Activated CD4-positive, CD25-positive, alpha-beta regulatory T cell treated with anti-CD3 and anti-CD28 coated beads, Interleukin-2, amount 50 U/mL, for 72 hours (primary cell): ENCODE data around the gene LTC4S.
"Not testable (repeated sequence)": the region's sequence is repeated elsewhere in the genome, so short reads cannot be mapped to it uniquely, and the experiment has no call there.

Source experiments
- DNase-seq: peaks from one replicate; pipeline ENCODE4 v3.0.0; 2021

The LTC4S gene

DNA sequence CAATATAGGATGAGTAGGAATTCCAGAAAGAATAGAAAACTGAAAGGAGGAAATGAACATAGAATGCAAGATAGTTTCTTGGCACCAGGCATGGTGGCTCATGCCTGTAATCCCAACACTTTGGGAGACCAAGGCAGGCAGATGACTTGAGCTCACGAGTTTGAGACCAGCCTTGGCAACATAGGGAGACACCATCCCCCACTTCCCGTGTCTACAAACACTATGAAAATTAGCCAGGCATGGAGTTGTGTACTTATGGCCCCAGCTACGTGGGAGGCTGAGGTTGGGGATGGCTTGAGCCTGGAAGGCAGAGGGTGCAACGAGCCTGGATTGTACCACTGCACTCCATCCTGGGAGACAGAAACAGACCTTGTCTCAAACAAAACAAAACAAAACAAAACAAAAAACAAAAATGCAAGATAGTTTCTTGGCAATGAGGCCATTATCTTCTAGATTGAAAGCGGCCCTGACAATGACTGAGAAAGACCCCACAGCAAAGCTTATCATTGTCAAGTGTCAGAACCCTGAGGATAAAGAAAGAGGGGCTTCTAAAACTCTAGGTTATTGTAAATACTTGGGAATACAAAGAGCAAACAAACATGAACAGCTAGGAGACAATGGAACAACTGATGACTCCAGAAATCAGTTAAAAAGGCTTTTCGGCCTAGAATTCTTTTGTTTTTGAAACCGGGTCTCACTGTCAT is 36.1 kb downstream of the LTC4S start:
- no peak for DNase-seq

DNA sequence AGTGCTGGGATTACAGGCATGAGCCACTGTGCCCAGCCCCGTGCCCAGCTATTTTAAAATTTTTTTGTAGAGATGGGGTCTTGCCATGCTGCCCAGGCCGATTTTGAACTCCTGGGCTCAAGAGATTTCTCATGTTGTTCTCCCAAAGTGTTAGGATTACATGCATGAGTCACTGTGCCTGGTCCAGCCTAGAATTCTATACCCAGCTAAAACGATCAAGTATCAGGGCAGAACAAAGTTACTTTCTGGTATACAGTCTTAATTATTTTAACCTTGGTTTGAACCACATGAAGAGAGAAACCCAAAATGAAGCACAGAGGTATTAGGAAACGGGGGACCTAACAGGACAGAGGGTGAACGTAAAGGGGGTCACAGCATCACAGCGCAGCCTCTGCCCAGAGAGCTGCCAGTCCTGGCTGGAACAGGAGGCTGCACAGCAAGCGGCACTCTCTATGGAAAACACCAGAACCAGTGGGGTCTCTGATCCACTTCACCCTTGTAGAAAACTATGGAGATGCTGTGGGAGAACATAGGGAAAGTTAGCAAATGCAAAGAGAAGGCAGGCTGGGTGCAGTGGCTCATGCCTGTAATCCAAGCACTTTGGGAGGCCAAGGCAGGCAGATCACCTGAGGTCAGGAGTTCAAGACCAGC is 37.2 kb downstream of the LTC4S start:
- DNase-seq: no peak

GRCh38 chr5:179832039-179832745 is 38.4 kb downstream of the LTC4S start:
- no peak for DNase-seq

DNA sequence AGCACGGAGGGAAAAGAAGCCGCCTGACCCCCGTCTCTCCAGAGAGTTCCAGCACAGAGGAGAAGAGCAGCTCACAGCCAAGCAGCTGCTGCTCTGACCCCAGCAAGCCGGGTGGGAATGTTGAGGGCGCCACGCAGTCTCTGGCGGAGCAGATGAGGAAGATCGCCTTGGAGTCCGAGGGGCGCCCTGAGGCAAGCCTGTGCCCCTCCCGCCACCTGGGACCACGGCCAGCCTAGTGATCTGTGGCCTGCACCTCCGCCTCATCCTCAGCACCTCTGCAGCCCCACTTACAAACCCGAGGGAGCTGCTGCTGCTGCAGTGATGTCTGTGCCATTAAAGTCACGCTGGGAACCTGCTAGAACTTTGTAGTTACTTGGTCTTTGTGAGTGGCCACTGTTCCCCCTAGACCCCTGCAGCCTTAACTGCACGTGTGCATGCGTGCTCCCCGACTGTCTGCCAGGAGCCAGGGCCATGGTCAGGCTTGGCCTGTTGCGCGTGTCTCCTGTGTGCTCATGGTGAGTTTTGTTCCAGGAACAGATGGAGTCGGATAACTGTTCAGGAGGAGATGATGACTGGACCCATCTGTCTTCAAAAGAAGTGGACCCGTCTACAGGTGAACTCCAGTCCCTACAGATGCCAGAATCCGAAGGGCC is 39.4 kb downstream of the LTC4S start:
- DNase-seq: no peak

GRCh38 chr5:179833709-179834070 is 39.9 kb downstream of the LTC4S start:
- no peak for DNase-seq

GRCh38 chr5:179834120-179834519 is 40.3 kb downstream of the LTC4S start:
- no peak for DNase-seq

- DNase-seq: not testable (repeated sequence)
Observed at GRCh38 chr5:179834871-179835270, 41.1 kb downstream of the LTC4S start.

GRCh38 chr5:179836225-179837019 is 42.6 kb downstream of the LTC4S start:
- no peak for DNase-seq

DNA sequence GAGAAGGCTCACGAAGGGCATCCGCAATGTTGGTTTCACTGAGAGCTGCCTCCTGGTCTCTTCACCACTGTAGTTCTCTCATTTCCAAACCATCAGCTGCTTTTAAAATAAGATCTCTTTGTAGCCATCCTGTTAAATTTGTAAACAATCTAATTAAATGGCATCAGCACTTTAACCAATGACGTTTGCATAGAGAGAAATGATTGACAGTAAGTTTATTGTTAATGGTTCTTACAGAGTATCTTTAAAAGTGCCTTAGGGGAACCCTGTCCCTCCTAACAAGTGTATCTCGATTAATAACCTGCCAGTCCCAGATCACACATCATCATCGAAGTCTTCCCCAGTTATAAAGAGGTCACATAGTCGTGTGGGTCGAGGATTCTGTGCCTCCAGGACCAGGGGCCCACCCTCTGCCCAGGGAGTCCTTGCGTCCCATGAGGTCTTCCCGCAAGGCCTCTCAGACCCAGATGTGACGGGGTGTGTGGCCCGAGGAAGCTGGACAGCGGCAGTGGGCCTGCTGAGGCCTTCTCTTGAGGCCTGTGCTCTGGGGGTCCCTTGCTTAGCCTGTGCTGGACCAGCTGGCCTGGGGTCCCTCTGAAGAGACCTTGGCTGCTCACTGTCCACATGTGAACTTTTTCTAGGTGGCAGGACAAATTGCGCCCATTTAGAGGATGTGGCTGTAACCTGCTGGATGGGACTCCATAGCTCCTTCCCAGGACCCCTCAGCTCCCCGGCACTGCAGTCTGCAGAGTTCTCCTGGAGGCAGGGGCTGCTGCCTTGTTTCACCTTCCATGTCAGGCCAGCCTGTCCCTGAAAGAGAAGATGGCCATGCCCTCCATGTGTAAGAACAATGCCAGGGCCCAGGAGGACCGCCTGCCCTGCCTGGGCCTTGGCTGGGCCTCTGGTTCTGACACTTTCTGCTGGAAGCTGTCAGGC is 43.6 kb downstream of the LTC4S start:
- no peak for DNase-seq

- DNase-seq: no peak
Observed at GRCh38 chr5:179839328-179840256, 45.8 kb downstream of the LTC4S start.

GRCh38 chr5:179840321-179840720 is 46.5 kb downstream of the LTC4S start:
- no peak for DNase-seq

GRCh38 chr5:179840766-179841165 is 47.0 kb downstream of the LTC4S start:
- DNase-seq: no peak

GRCh38 chr5:179841621-179842020 is 47.8 kb downstream of the LTC4S start:
- no peak for DNase-seq
